H9 (cell line): ENCODE measurements around the gene FGF21. TPM values are rescaled to one million over a fixed set of nuclear protein-coding genes. Genes with fewer than 3 reads are reported as not detected.
A peak's percentile ranks its signal among the peaks of the same experiment; 100 is the strongest.

Experiments
- DNase-seq: peaks from one replicate; pipeline ENCODE4 v3.0.0-alpha.2; 2017
- H2AFZ ChIP-seq: one replicate; pipeline ENCODE4 v1.6.1; 2013; ENCODE audit warnings: mild to moderate bottlenecking, low read length, control low read depth, moderate library complexity
- H2AK5ac ChIP-seq: 2 replicates; pipeline ENCODE4 v1.6.1; 2013; ENCODE audit warnings: low read length, control low read depth, mixed read lengths; ENCODE audit not compliant: insufficient read length
- H2BK120ac ChIP-seq: one replicate; pipeline ENCODE4 v1.6.1; 2013; ENCODE audit warnings: low read depth, mild to moderate bottlenecking, low read length, control low read depth, inconsistent platforms; ENCODE audit not compliant: poor library complexity, severe bottlenecking
- H2BK12ac ChIP-seq: 2 replicates; pipeline ENCODE4 v1.6.1; 2013; ENCODE audit warnings: low read length, control low read depth, mixed read lengths, low read depth; ENCODE audit not compliant: insufficient read length
- H2BK15ac ChIP-seq: 2 replicates; pipeline ENCODE4 v1.6.1; 2013; ENCODE audit warnings: low read depth, low read length, control low read depth
- H2BK20ac ChIP-seq: one replicate; pipeline ENCODE4 v1.6.1; 2013; ENCODE audit warnings: low read depth, mild to moderate bottlenecking, low read length, control low read depth, inconsistent platforms; ENCODE audit not compliant: poor library complexity, severe bottlenecking
- H2BK5ac ChIP-seq: 2 replicates; pipeline ENCODE4 v1.6.1; 2013; ENCODE audit warnings: low read length, control low read depth, mixed read lengths; ENCODE audit not compliant: insufficient read length
- H3K14ac ChIP-seq: 2 replicates; pipeline ENCODE4 v1.6.1; 2013; ENCODE audit warnings: low read length, control low read depth; ENCODE audit not compliant: insufficient read depth
- H3K18ac ChIP-seq: 2 replicates; pipeline ENCODE4 v1.6.1; 2013; ENCODE audit warnings: low read depth, mild to moderate bottlenecking, mixed read lengths, low read length, control low read depth; ENCODE audit not compliant: insufficient read length
- H3K23ac ChIP-seq: 2 replicates; pipeline ENCODE4 v1.6.1; 2013; ENCODE audit warnings: low read length, control low read depth, mixed read lengths, low read depth; ENCODE audit not compliant: insufficient read length
- H3K23me2 ChIP-seq: 2 replicates; pipeline ENCODE4 v1.6.1; 2013; ENCODE audit warnings: low read depth, mild to moderate bottlenecking, mixed read lengths, low read length, control low read depth; ENCODE audit not compliant: insufficient read length, poor library complexity, severe bottlenecking
- H3K27ac ChIP-seq: 2 replicates; pipeline ENCODE4 v1.5.1; 2013; ENCODE audit warnings: low read length, control low read depth, mixed read lengths, low read depth; ENCODE audit not compliant: insufficient read length
- H3K27me3 ChIP-seq: 2 replicates; pipeline ENCODE4 v1.6.1; 2013; ENCODE audit warnings: low read length, control low read depth, inconsistent platforms; ENCODE audit not compliant: insufficient read depth
- H3K4ac ChIP-seq: 2 replicates; pipeline ENCODE4 v1.6.1; 2013; ENCODE audit warnings: low read depth, mild to moderate bottlenecking, control low read depth, inconsistent platforms, low read length, moderate library complexity
- H3K4me1 ChIP-seq: 2 replicates; pipeline ENCODE4 v1.6.1; 2013; ENCODE audit warnings: low read length, control low read depth, inconsistent platforms; ENCODE audit not compliant: insufficient read depth
- H3K4me2 ChIP-seq: 2 replicates; pipeline ENCODE4 v1.6.1; 2013; ENCODE audit warnings: low read length, control low read depth, mixed read lengths; ENCODE audit not compliant: insufficient read length, insufficient read depth
- H3K56ac ChIP-seq: 2 replicates; pipeline ENCODE4 v1.6.1; 2013; ENCODE audit warnings: low read depth, mild to moderate bottlenecking, mixed read lengths, low read length, control low read depth; ENCODE audit not compliant: insufficient read length
- H3K79me1 ChIP-seq: 2 replicates; pipeline ENCODE4 v1.6.1; 2013; ENCODE audit warnings: low read depth, mild to moderate bottlenecking, moderate library complexity, low read length, control low read depth, inconsistent platforms; ENCODE audit not compliant: insufficient read depth, poor library complexity, severe bottlenecking
- H3K79me2 ChIP-seq: 2 replicates; pipeline ENCODE4 v1.6.1; 2013; ENCODE audit warnings: low read length, control low read depth, inconsistent platforms; ENCODE audit not compliant: insufficient read depth
- H3K9ac ChIP-seq: 2 replicates; pipeline ENCODE4 v1.6.1; 2013; ENCODE audit warnings: low read length, control low read depth, mixed read lengths; ENCODE audit not compliant: insufficient read length; ENCODE audit errors: extremely low read depth
- H3K9me3 ChIP-seq: one replicate; pipeline ENCODE4 v1.6.1; 2013; ENCODE audit warnings: low read depth, low read length, inconsistent platforms; ENCODE audit not compliant: control insufficient read depth
- H3T11ph ChIP-seq: one replicate; pipeline ENCODE4 v1.6.1; 2013; ENCODE audit warnings: mild to moderate bottlenecking, low read length, control low read depth, inconsistent platforms
- H4K20me1 ChIP-seq: one replicate; pipeline ENCODE4 v1.6.1; 2013; ENCODE audit not compliant: control insufficient read depth, insufficient read length, insufficient read depth
- H4K5ac ChIP-seq: 2 replicates; pipeline ENCODE4 v1.6.1; 2013; ENCODE audit warnings: low read depth, mild to moderate bottlenecking, mixed read lengths, low read length, control low read depth; ENCODE audit not compliant: insufficient read length
- H4K8ac ChIP-seq: replicated peaks from 2 replicates; pipeline ENCODE4 v1.6.1; 2013; ENCODE audit warnings: low read length, control low read depth, mixed read lengths, low read depth; ENCODE audit not compliant: insufficient read length
- H4K91ac ChIP-seq: 2 replicates; pipeline ENCODE4 v1.6.1; 2013; ENCODE audit warnings: low read depth, mild to moderate bottlenecking, moderate library complexity, mixed read lengths, low read length, control low read depth; ENCODE audit not compliant: insufficient read length
- H3K27ac Mint-ChIP-seq, 3 experiments: 2 replicates in 2 of 3; 3 replicates in 1 of 3; pipeline ENCODE4 v1.8.0; 2020 to 2021; ENCODE audit warnings: mixed read lengths in 3 of 3, mild to moderate bottlenecking in 1 of 3, moderate library complexity in 1 of 3
- H3K27me3 Mint-ChIP-seq: 2 replicates; pipeline ENCODE4 v1.8.0; 2021; ENCODE audit warnings: low read depth, mild to moderate bottlenecking, moderate library complexity, mixed read lengths
- H3K36me3 Mint-ChIP-seq, 3 experiments: 2 replicates in 2 of 3; 3 replicates in 1 of 3; pipeline ENCODE4 v1.8.0; 2020 to 2021; ENCODE audit warnings: low read depth in 3 of 3, mixed read lengths in 3 of 3; ENCODE audit not compliant: insufficient read depth in 1 of 3
- H3K4me1 Mint-ChIP-seq, 2 experiments: 2 replicates each; pipeline ENCODE4 v1.8.0; 2020; ENCODE audit warnings: mixed read lengths in 2 of 2
- H3K4me3 Mint-ChIP-seq, 2 experiments: 2 replicates in 1 of 2; 3 replicates in 1 of 2; pipeline ENCODE4 v1.8.0; 2020 to 2021; ENCODE audit warnings: mild to moderate bottlenecking in 2 of 2, mixed read lengths in 2 of 2, moderate library complexity in 1 of 2
- H3K9me3 Mint-ChIP-seq, 2 experiments: 2 replicates in 1 of 2; 3 replicates in 1 of 2; pipeline ENCODE4 v1.8.0; 2020; ENCODE audit warnings: mild to moderate bottlenecking in 2 of 2, mixed read lengths in 2 of 2, moderate library complexity in 1 of 2
- WGBS: extraction: QIAGEN DNeasy Blood & Tissue Kit; methylation state at CpG from one replicate; pipeline ENCODE4 v1.1.7; 2013; ENCODE audit warnings: missing lambda C conversion rate, low lambda C conversion rate, mixed read lengths; ENCODE audit not compliant: insufficient read length; ENCODE audit errors: extremely low coverage; 5-methylcytosine and 5-hydroxymethylcytosine counted together
- total RNA-seq: library from RNA; stranded (reverse); gene quantifications from 2 replicates; pipeline ENCODE4 v1.2.1, GENCODE V29; 2021
- TF ChIP-seq, protein P1 (sequence below): fragments of 200-600 bp; sonication (generic); conservative IDR thresholded peaks from 3 replicates; pipeline ENCODE4 v1.8.0; 2021; ENCODE audit warnings: antibody characterized with exemption, mild to moderate bottlenecking

FGF21 gene
- total RNA-seq, 1 experiment from 2014 or later = 0.90 TPM

DNA sequence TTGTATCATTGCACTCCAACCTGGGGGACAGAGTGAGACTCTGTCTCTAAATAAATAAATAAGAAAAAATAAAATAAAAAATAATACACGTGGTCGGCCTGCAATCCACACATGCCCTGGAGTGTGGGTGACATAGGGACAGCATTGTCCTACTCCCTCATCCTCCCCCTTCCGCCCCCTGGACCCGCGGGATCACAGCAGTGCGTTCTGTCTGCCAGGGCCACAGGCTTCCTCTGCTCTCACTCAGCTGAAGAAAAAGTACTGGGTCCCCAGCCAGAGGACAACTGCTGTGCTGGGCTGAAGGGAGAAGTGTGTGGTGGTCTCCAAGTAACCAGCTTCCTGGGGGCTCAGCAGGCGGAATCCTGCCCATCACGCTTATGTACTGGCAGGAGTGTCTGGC is 49.2 kb downstream of the FGF21 start:
- Histone ChIP-seq H2BK12ac (no peak overlapping the region), H3K56ac (no peak overlapping the region), H3K27me3 (no peaks in the 10 kb centered on the region; the same call in 1 of the 2 replicates), H3K9ac (no peak overlapping the region), H3K79me1 (no peaks in the 10 kb centered on the region), H3K79me2 (no peaks in the 10 kb centered on the region), H2BK5ac (no peak overlapping the region), H3K9me3 (no peaks in the 10 kb centered on the region), H2BK120ac (no peak overlapping the region), H3K27ac (no peak overlapping the region), H3K18ac (no peak overlapping the region), H3K23ac (no peak overlapping the region), H2AFZ (no peak overlapping the region), H4K8ac (no peak overlapping the region), H3T11ph (no peak overlapping the region), H2BK20ac (no peak overlapping the region), H3K4me1 (peaks cover 3% of the 10 kb centered on the region; the same call in 1 of the 2 replicates), H3K14ac (no peak overlapping the region), H3K4ac (no peak overlapping the region), H2BK15ac (no peak overlapping the region), H4K91ac (no peak overlapping the region), H2AK5ac (no peak overlapping the region), H4K5ac (no peak overlapping the region), H4K20me1 (peaks cover 2% of the 10 kb centered on the region), H3K4me2 (no peak overlapping the region), H3K23me2 (no peaks in the 10 kb centered on the region)
- Mint-ChIP-seq H3K27me3 (peaks cover 6% of the 10 kb centered on the region), H3K9me3 (no peaks in the 10 kb centered on the region), H3K4me1 (peaks cover 20 to 34% of the 10 kb centered on the region in 2 experiments), H3K36me3 (no peaks in the 10 kb centered on the region; a peak in 1 of 7 replicates), H3K27ac (peak overlapping the region in 2 of 3 experiments; percentile 11 to 52; a peak in 2 of 7 replicates), H3K4me3 (no peak overlapping the region)
- no peak for DNase-seq
- no CpG with 5 or more reads among the region's 8 CpGs for WGBS
- TF ChIP-seq, protein P1, sequence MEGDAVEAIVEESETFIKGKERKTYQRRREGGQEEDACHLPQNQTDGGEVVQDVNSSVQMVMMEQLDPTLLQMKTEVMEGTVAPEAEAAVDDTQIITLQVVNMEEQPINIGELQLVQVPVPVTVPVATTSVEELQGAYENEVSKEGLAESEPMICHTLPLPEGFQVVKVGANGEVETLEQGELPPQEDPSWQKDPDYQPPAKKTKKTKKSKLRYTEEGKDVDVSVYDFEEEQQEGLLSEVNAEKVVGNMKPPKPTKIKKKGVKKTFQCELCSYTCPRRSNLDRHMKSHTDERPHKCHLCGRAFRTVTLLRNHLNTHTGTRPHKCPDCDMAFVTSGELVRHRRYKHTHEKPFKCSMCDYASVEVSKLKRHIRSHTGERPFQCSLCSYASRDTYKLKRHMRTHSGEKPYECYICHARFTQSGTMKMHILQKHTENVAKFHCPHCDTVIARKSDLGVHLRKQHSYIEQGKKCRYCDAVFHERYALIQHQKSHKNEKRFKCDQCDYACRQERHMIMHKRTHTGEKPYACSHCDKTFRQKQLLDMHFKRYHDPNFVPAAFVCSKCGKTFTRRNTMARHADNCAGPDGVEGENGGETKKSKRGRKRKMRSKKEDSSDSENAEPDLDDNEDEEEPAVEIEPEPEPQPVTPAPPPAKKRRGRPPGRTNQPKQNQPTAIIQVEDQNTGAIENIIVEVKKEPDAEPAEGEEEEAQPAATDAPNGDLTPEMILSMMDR = no peak
